GM12874 (cell line): ENCODE measurements around the gene PROSER3.

Source experiments
- CTCF ChIP-seq: IDR thresholded peaks from 2 replicates; pipeline ENCODE4 v1.5.1; 2011; ENCODE audit warnings: low read depth, mild to moderate bottlenecking, control low read depth, low read length, moderate library complexity; ENCODE audit not compliant: insufficient read depth

PROSER3 gene

GRCh38 chr19:35755550-35756376, 2.2 kb upstream of the PROSER3 start:
- no peak for TF ChIP-seq CTCF

- no peak for TF ChIP-seq CTCF
Observed at GRCh38 chr19:35756377-35757230, 1.4 kb upstream of the PROSER3 start, which contains the start of gene HSPB6. Gene HSPB6, minus strand, starts transcription at chr19:35757029. Its CDS starts 21 bp downstream, at chr19:35757008.

- TF ChIP-seq CTCF = no peak
Observed at GRCh38 chr19:35757231-35757748, 686 bp upstream of the PROSER3 start.

DNA sequence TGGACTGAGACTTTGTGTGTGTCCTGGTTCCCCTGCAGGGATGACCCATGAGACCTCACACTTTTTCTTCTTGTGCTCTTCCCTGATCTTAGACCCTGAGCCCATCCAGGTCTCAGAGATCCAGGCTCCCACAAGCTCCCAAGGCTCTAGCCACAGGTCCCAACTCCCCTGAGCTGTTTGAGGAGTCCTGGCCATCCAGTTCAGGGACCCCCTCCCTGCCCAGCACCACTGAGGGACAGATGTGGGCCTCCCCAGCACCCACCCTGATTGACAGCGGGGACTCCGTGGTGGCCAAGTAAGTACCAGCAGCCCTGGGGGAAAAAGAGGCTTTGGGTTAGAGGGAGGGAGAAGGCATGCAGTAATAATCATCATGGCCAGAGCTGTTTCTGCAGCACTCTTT, 1.7 kb downstream of the PROSER3 start:
- TF ChIP-seq CTCF = no peak

- TF ChIP-seq CTCF = no peak
Observed at GRCh38 chr19:35760711-35761349, 2.9 kb downstream of the PROSER3 start.

- TF ChIP-seq CTCF = no peak
Observed at GRCh38 chr19:35764432-35765315, 6.7 kb downstream of the PROSER3 start.
